Measurements from ENCODE around the gene WWOX. TPM values are rescaled to one million over a fixed set of nuclear protein-coding genes. Genes with fewer than 3 reads are reported as not detected.

WWOX gene
- total RNA-seq, 1 experiment from 2014 or later, result 35.6 TPM

DNA sequence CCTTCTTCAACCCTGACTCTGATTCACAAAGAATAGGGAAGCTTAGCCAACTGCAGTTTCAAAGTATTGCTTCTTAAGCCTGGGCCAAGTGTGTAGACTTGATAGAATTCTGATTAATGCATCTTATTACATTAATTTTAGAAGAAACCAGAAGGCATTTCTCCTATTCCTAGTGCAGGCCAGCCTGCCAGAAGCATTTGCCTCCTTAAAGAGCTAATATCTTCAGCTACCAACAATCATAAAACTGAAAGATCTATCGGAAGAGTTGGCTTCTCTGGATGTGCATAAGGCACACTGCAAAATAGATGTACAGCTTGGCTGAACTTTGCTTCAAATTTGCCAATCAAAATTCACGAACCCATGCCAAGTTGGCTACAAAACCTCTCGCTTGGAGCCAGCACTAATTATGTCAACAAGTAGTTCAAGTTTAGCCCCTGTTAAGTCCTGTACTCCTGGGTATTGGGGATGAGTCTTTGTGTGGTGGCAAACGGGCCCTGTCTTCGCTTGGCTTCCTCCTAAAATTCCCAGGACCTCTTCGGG is 717.8 kb downstream of the WWOX start:
- no peak overlapping the region for H3K4me3 ChIP-seq
- no peak overlapping the region for H3K4me2 ChIP-seq
- intact Hi-C loops (cut with micrococcal nuclease; ENCODE audit: unreplicated experiment), result no loop called here
- H3K36me3 ChIP-seq (ENCODE audit: low read depth), result no peaks in the 10 kb centered on the region
- no peaks in the 10 kb centered on the region for H3K79me2 ChIP-seq (ENCODE audit: low read depth)
- H3F3A ChIP-seq (ENCODE audit: insufficient read depth, low read depth), result no peaks in the 10 kb centered on the region
- no peaks in the 10 kb centered on the region for H3K9me3 ChIP-seq (ENCODE audit: insufficient read depth, low read depth)
- ChIA-PET CTCF (no interaction called here), POLR2A (ENCODE audit: unreplicated experiment) (no interaction called here)
- H2AFZ ChIP-seq, result no peak overlapping the region
- no TSS peak for BruUV-seq (replicated peaks)
- H3K9me2 ChIP-seq (ENCODE audit: insufficient read depth), result no peaks in the 10 kb centered on the region
- H3K27me3 ChIP-seq (ENCODE audit: insufficient read depth, low read depth), result no peaks in the 10 kb centered on the region
- no peaks in the 10 kb centered on the region for H4K20me1 ChIP-seq (ENCODE audit: insufficient read depth)
- DNase-seq, result no peak
- H3K27ac ChIP-seq, result no peak overlapping the region
- no peaks in the 10 kb centered on the region for H3K4me1 ChIP-seq (replicated peaks; ENCODE audit: insufficient read depth)
- TF ChIP-seq, protein P1, sequence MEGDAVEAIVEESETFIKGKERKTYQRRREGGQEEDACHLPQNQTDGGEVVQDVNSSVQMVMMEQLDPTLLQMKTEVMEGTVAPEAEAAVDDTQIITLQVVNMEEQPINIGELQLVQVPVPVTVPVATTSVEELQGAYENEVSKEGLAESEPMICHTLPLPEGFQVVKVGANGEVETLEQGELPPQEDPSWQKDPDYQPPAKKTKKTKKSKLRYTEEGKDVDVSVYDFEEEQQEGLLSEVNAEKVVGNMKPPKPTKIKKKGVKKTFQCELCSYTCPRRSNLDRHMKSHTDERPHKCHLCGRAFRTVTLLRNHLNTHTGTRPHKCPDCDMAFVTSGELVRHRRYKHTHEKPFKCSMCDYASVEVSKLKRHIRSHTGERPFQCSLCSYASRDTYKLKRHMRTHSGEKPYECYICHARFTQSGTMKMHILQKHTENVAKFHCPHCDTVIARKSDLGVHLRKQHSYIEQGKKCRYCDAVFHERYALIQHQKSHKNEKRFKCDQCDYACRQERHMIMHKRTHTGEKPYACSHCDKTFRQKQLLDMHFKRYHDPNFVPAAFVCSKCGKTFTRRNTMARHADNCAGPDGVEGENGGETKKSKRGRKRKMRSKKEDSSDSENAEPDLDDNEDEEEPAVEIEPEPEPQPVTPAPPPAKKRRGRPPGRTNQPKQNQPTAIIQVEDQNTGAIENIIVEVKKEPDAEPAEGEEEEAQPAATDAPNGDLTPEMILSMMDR (conservative IDR thresholded peaks at IDR 0.05), result no peak
- TF ChIP-seq EZH2 (IDR thresholded peaks at IDR 0.05; ENCODE audit: low read depth), result no peak

DNA sequence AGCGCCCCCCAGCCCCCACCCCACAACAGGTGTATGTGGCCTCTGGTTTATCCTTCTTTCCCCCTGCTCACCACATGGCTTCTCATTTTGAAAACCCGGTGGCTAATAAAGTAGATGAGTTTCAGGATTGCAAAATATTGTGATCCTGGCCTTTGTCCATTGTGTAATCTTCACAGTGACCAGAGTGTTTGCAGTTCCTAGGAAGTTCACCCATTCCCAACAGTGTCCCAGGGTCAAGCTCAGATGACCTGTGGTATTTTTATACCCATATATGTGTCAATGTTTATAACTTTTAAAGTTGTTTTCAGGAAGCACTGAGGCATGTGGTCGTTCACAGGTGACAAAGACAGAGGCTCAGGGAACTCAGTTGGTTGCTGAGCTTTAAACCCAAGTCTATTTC is 721.9 kb downstream of the WWOX start:
- Histone ChIP-seq H3K4me1 (replicated peaks; ENCODE audit: insufficient read depth) (no peaks in the 10 kb centered on the region), H3K4me3 (no peak overlapping the region), H2AFZ (no peak overlapping the region), H3F3A (ENCODE audit: insufficient read depth, low read depth) (no peaks in the 10 kb centered on the region), H3K4me2 (no peak overlapping the region), H3K27ac (no peak overlapping the region), H3K36me3 (ENCODE audit: low read depth) (no peaks in the 10 kb centered on the region), H3K9me3 (ENCODE audit: insufficient read depth, low read depth) (no peaks in the 10 kb centered on the region), H3K9me2 (ENCODE audit: insufficient read depth) (no peaks in the 10 kb centered on the region), H4K20me1 (ENCODE audit: insufficient read depth) (no peaks in the 10 kb centered on the region), H3K79me2 (ENCODE audit: low read depth) (no peaks in the 10 kb centered on the region), H3K27me3 (ENCODE audit: insufficient read depth, low read depth) (no peaks in the 10 kb centered on the region)
- POLR2A ChIA-PET (ENCODE audit: unreplicated experiment), result no interaction called here
- intact Hi-C loops (cut with micrococcal nuclease; ENCODE audit: unreplicated experiment), result no loop called here
- no peak for TF ChIP-seq EZH2 (IDR thresholded peaks at IDR 0.05; ENCODE audit: low read depth)
- CTCF ChIA-PET, result no interaction called here
- BruUV-seq (replicated peaks), result no TSS peak
- DNase-seq, result no peak

DNA sequence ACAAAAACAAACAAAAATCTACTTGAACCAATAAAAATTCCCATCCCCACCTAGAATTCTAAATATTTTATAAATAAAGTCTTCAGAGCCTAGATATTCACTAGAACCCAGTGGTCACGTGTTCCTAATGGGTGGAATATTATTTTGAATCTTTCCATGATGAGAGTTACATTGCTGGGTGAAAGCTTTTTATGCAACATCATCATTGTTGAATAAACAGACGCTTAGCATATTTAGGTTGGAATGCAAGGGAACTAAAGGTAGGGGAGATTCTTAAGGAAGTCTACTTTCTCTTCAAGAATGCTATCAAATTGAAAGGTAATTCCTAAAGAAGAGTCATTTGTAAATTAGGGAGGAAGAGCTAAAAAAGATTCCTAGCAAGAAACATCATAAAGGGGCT is 723.1 kb downstream of the WWOX start:
- H2AFZ ChIP-seq, result no peak overlapping the region
- no peaks in the 10 kb centered on the region for H3F3A ChIP-seq (ENCODE audit: insufficient read depth, low read depth)

More for the DNA sequence above, 723.1 kb downstream of the WWOX start:
- POLR2A ChIA-PET (ENCODE audit: unreplicated experiment), result no interaction called here
- H3K9me3 ChIP-seq (ENCODE audit: insufficient read depth, low read depth), result no peaks in the 10 kb centered on the region
- no peaks in the 10 kb centered on the region for H3K9me2 ChIP-seq (ENCODE audit: insufficient read depth)
- H4K20me1 ChIP-seq (ENCODE audit: insufficient read depth), result no peaks in the 10 kb centered on the region
- no peaks in the 10 kb centered on the region for H3K36me3 ChIP-seq (ENCODE audit: low read depth)
- no peaks in the 10 kb centered on the region for H3K79me2 ChIP-seq (ENCODE audit: low read depth)
- H3K4me3 ChIP-seq, result no peak overlapping the region
- no peaks in the 10 kb centered on the region for H3K27me3 ChIP-seq (ENCODE audit: insufficient read depth, low read depth)
- no peak for DNase-seq
- no TSS peak for BruUV-seq (replicated peaks)
- H3K4me2 ChIP-seq, result no peak overlapping the region
- CTCF ChIA-PET, result no interaction called here
- no peaks in the 10 kb centered on the region for H3K4me1 ChIP-seq (replicated peaks; ENCODE audit: insufficient read depth)
- intact Hi-C loops (cut with micrococcal nuclease; ENCODE audit: unreplicated experiment), result no loop called here
- no peak overlapping the region for H3K27ac ChIP-seq
- TF ChIP-seq EZH2 (IDR thresholded peaks at IDR 0.05; ENCODE audit: low read depth), result no peak
- TF ChIP-seq, protein P1 (conservative IDR thresholded peaks at IDR 0.05), result no peak

Measured in PC-9 (cell line).